AG10803 (cell line): ENCODE data around the gene PRRT1B.
A peak's percentile ranks its signal among the peaks of the same experiment; 100 is the strongest.
"Not testable (repeated sequence)": the region's sequence is repeated elsewhere in the genome, so short reads cannot be mapped to it uniquely, and the experiment has no call there.

Source experiments
- DNase-seq: peaks from one replicate; pipeline ENCODE4 v3.0.0; 2010; ENCODE audit warnings: low read depth
- H3K4me3 ChIP-seq: 2 replicates; pipeline ENCODE4 v1.5.1; 2011; ENCODE audit warnings: mild to moderate bottlenecking, low read length, control low read depth
- CTCF ChIP-seq: conservative IDR thresholded peaks from 2 replicates; pipeline ENCODE4 v1.5.1; 2011; ENCODE audit warnings: mild to moderate bottlenecking, low read length, control low read depth, inconsistent platforms

PRRT1B gene

GRCh38 chr9:131539223-131539923 lies 6.0 kb upstream of the PRRT1B start:
- DNase-seq: no peak
- no peak overlapping the region for H3K4me3 ChIP-seq

GRCh38 chr9:131543141-131543540 lies 2.2 kb upstream of the PRRT1B start:
- H3K4me3 ChIP-seq: no peak overlapping the region
- TF ChIP-seq CTCF: no peak
- no peak for DNase-seq

More at GRCh38 chr9:131539223-131539923, 6.0 kb upstream of the PRRT1B start:
- TF ChIP-seq CTCF: no peak

GRCh38 chr9:131545786-131546335 lies 538 bp downstream of the PRRT1B start:
- TF ChIP-seq CTCF: no peak
- no peak overlapping the region for H3K4me3 ChIP-seq
- DNase-seq: no peak

GRCh38 chr9:131546336-131547084 lies 1.2 kb downstream of the PRRT1B start:
- 0 out of 2 replicates have a peak, but pooled peaks have one; percentile 9 for TF ChIP-seq CTCF
- peak overlapping the region; percentile 36 for H3K4me3 ChIP-seq
- no peak for DNase-seq

GRCh38 chr9:131549186-131549585 lies 3.9 kb downstream of the PRRT1B start:
- not testable (repeated sequence) for H3K4me3 ChIP-seq, DNase-seq

GRCh38 chr9:131550465-131550864 lies 5.1 kb downstream of the PRRT1B start:
- not testable (repeated sequence) for H3K4me3 ChIP-seq, DNase-seq

- H3K4me3 ChIP-seq: no peak overlapping the region
- no peak for TF ChIP-seq CTCF
- no peak for DNase-seq
Observed at GRCh38 chr9:131552030-131552429, 6.7 kb downstream of the PRRT1B start.
